SK-N-SH (cell line): Measurements from ENCODE around the gene SLCO4A1.

ENCODE experiments used
- GABPA ChIP-seq: IDR thresholded peaks from 2 replicates; pipeline ENCODE4 v1.4.0; 2012; ENCODE audit warnings: low read depth, mild to moderate bottlenecking
- MXI1 ChIP-seq: IDR thresholded peaks from 2 replicates; pipeline ENCODE4 v1.6.1; 2012; ENCODE audit warnings: mild to moderate bottlenecking, low read depth, low read length, improper control_type of control experiment
- NFIC ChIP-seq: IDR thresholded peaks from 2 replicates; pipeline ENCODE4 v1.4.0; 2012; ENCODE audit warnings: borderline replicate concordance
- SIN3A ChIP-seq: IDR thresholded peaks from 2 replicates; pipeline ENCODE4 v1.6.1; 2012; ENCODE audit warnings: low read depth, mild to moderate bottlenecking, low read length, moderate library complexity, borderline replicate concordance
- TF ChIP-seq, protein P1 (sequence below): IDR thresholded peaks from 2 replicates; pipeline ENCODE4 v1.4.0; 2012; ENCODE audit warnings: low read depth, borderline replicate concordance
- TF ChIP-seq, protein P2 (sequence below): fragments of 200-600 bp; sonication (generic); IDR thresholded peaks from 2 replicates; pipeline ENCODE4 v1.6.1; 2017; ENCODE audit warnings: antibody characterized with exemption, mild to moderate bottlenecking, moderate library complexity
- TF ChIP-seq, protein P3 (sequence below): IDR thresholded peaks from 2 replicates; pipeline ENCODE4 v1.6.1; 2012; ENCODE audit warnings: mild to moderate bottlenecking, low read depth, low read length, moderate library complexity

DNA sequence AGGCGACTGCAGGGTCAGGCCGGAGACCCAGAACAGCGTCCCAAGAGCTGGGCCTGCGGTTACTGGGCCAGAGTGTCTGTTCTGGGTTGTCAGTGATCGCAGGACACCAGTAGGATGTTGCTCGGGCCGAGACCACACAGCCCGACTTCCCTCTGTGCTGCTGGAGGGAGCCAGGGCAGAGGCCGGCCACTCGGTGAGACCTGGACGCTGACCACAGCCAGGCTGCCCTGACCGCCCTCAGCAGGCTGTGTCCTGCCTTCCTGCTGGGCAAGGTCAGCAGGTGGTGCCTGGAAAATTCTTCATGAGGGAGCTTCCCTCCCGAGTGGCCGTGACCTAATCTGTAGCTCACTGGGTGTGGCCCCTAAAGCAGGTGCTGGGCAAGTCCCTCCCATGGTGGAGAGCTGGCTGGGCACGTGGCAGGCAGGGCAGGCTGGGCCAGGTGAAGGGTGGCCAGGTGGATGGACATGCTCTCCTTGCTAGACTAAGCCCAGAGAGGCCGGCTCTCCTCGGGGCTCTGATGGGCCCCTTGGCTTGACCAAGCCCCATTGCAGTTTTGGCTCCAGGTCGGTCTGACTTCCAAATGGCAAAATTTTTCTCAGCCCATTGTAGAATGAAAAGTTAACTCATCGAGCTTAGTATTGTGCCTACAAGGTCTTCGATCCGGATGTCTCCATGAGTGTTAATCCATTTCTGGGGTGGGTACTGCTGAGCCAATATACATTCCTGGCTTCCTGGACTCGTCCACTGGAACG is 1.9 kb downstream of the SLCO4A1 start:
- no peak for TF ChIP-seq MXI1
- TF ChIP-seq NFIC = no peak
- TF ChIP-seq, protein P1, sequence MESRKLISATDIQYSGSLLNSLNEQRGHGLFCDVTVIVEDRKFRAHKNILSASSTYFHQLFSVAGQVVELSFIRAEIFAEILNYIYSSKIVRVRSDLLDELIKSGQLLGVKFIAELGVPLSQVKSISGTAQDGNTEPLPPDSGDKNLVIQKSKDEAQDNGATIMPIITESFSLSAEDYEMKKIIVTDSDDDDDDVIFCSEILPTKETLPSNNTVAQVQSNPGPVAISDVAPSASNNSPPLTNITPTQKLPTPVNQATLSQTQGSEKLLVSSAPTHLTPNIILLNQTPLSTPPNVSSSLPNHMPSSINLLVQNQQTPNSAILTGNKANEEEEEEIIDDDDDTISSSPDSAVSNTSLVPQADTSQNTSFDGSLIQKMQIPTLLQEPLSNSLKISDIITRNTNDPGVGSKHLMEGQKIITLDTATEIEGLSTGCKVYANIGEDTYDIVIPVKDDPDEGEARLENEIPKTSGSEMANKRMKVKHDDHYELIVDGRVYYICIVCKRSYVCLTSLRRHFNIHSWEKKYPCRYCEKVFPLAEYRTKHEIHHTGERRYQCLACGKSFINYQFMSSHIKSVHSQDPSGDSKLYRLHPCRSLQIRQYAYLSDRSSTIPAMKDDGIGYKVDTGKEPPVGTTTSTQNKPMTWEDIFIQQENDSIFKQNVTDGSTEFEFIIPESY = no peak
- TF ChIP-seq, protein P2, sequence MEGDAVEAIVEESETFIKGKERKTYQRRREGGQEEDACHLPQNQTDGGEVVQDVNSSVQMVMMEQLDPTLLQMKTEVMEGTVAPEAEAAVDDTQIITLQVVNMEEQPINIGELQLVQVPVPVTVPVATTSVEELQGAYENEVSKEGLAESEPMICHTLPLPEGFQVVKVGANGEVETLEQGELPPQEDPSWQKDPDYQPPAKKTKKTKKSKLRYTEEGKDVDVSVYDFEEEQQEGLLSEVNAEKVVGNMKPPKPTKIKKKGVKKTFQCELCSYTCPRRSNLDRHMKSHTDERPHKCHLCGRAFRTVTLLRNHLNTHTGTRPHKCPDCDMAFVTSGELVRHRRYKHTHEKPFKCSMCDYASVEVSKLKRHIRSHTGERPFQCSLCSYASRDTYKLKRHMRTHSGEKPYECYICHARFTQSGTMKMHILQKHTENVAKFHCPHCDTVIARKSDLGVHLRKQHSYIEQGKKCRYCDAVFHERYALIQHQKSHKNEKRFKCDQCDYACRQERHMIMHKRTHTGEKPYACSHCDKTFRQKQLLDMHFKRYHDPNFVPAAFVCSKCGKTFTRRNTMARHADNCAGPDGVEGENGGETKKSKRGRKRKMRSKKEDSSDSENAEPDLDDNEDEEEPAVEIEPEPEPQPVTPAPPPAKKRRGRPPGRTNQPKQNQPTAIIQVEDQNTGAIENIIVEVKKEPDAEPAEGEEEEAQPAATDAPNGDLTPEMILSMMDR = no peak
- TF ChIP-seq GABPA = no peak
- TF ChIP-seq SIN3A = no peak
- TF ChIP-seq, protein P3, sequence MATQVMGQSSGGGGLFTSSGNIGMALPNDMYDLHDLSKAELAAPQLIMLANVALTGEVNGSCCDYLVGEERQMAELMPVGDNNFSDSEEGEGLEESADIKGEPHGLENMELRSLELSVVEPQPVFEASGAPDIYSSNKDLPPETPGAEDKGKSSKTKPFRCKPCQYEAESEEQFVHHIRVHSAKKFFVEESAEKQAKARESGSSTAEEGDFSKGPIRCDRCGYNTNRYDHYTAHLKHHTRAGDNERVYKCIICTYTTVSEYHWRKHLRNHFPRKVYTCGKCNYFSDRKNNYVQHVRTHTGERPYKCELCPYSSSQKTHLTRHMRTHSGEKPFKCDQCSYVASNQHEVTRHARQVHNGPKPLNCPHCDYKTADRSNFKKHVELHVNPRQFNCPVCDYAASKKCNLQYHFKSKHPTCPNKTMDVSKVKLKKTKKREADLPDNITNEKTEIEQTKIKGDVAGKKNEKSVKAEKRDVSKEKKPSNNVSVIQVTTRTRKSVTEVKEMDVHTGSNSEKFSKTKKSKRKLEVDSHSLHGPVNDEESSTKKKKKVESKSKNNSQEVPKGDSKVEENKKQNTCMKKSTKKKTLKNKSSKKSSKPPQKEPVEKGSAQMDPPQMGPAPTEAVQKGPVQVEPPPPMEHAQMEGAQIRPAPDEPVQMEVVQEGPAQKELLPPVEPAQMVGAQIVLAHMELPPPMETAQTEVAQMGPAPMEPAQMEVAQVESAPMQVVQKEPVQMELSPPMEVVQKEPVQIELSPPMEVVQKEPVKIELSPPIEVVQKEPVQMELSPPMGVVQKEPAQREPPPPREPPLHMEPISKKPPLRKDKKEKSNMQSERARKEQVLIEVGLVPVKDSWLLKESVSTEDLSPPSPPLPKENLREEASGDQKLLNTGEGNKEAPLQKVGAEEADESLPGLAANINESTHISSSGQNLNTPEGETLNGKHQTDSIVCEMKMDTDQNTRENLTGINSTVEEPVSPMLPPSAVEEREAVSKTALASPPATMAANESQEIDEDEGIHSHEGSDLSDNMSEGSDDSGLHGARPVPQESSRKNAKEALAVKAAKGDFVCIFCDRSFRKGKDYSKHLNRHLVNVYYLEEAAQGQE = no peak
